HEK293 (cell line): ENCODE data around the gene COG1.

ENCODE experiments used
- CTCF ChIA-PET: fragments of 350-600 bp; formaldehyde crosslinking; extraction: SDS; loops from one replicate; lab custom pipeline; 2021; ENCODE audit warnings: antibody characterized with exemption; lab: Yijun Ruan, JAX
- POLR2A ChIA-PET: fragments of 300-600 bp; formaldehyde crosslinking; extraction: SDS; loops from one replicate; lab custom pipeline; 2020; ENCODE audit warnings: antibody characterized with exemption, inconsistent platforms; lab: Yijun Ruan, JAX
- H3K27ac ChIP-seq: fragments of 200-500 bp; sonication (Bioruptor generic); 2 replicates; pipeline ENCODE4 v1.5.1; 2014; ENCODE audit warnings: low read depth, low read length, control low read depth, inconsistent platforms; ENCODE audit errors: extremely low read depth
- H3K36me3 ChIP-seq, 2 experiments: fragments of 200-500 bp in 1 of 2; sonication (Bioruptor generic) in 1 of 2; 1 replicate in 1 of 2; 2 replicates in 1 of 2; pipeline ENCODE4 v1.5.1; 2014 to 2017; ENCODE audit warnings: inconsistent platforms in 2 of 2, low read length in 2 of 2; ENCODE audit not compliant: control insufficient read depth in 2 of 2, insufficient read depth in 1 of 2
- H3K4me1 ChIP-seq: fragments of 200-500 bp; sonication (Bioruptor generic); 2 replicates; pipeline ENCODE4 v1.5.1; 2014; ENCODE audit warnings: mild to moderate bottlenecking, low read length, inconsistent platforms; ENCODE audit not compliant: control insufficient read depth, insufficient read depth
- H3K4me3 ChIP-seq: 2 replicates; pipeline ENCODE4 v1.5.1; 2011; ENCODE audit warnings: low read depth, mild to moderate bottlenecking, control low read depth, low read length, moderate library complexity
- H3K9me3 ChIP-seq: fragments of 200-500 bp; sonication (Bioruptor generic); 2 replicates; pipeline ENCODE4 v1.5.1; 2014; ENCODE audit warnings: low read depth, low read length, inconsistent platforms; ENCODE audit not compliant: control insufficient read depth, insufficient read depth
- GLIS1 ChIP-seq: fragments of 450-650 bp; formaldehyde crosslinking; IDR thresholded peaks from 2 replicates; pipeline ENCODE4 v1.5.1; 2016; ENCODE audit warnings: missing biosample characterization, missing genetic modification characterization
- GLIS2 ChIP-seq: fragments of 450-650 bp; formaldehyde crosslinking; IDR thresholded peaks from 2 replicates; pipeline ENCODE4 v1.5.1; 2016; ENCODE audit warnings: missing biosample characterization, missing genetic modification characterization
- ZBTB17 ChIP-seq: fragments of 450-650 bp; formaldehyde crosslinking; IDR thresholded peaks from 2 replicates; pipeline ENCODE4 v1.5.1; 2016; ENCODE audit warnings: missing biosample characterization, missing genetic modification characterization
- ZBTB7A ChIP-seq: fragments of 450-650 bp; formaldehyde crosslinking; IDR thresholded peaks from 2 replicates; pipeline ENCODE4 v1.5.1; 2016; ENCODE audit warnings: low read depth, missing biosample characterization, missing genetic modification characterization
- ZBTB8A ChIP-seq: fragments of 450-650 bp; formaldehyde crosslinking; IDR thresholded peaks from 2 replicates; pipeline ENCODE4 v1.5.1; 2016; ENCODE audit warnings: missing biosample characterization, missing genetic modification characterization
- ZIC2 ChIP-seq: fragments of 450-650 bp; formaldehyde crosslinking; IDR thresholded peaks from 2 replicates; pipeline ENCODE4 v1.5.1; 2016; ENCODE audit warnings: missing biosample characterization, missing genetic modification characterization
- ZNF274 ChIP-seq, 2 experiments: fragments of 200-500 bp in 1 of 2; fragments of 450-650 bp in 1 of 2; sonication (Bioruptor generic) in 1 of 2; formaldehyde crosslinking in 1 of 2; IDR thresholded peaks; 2 replicates each; pipeline versions ENCODE4 v1.5.1 to v1.6.1; 2014 to 2016; ENCODE audit warnings: borderline replicate concordance in 1 of 2, inconsistent platforms in 1 of 2, low read length in 1 of 2, missing biosample characterization in 1 of 2, missing genetic modification characterization in 1 of 2
- ZNF341 ChIP-seq: fragments of 450-650 bp; formaldehyde crosslinking; IDR thresholded peaks from 2 replicates; pipeline ENCODE4; 2016; ENCODE audit warnings: low read depth, missing biosample characterization, missing genetic modification characterization
- ZNF423 ChIP-seq: fragments of 450-650 bp; formaldehyde crosslinking; IDR thresholded peaks from 2 replicates; pipeline ENCODE4 v1.5.1; 2016; ENCODE audit warnings: missing biosample characterization, missing genetic modification characterization
- ZNF777 ChIP-seq: fragments of 450-650 bp; formaldehyde crosslinking; IDR thresholded peaks from 2 replicates; pipeline ENCODE4 v1.5.1; 2017; ENCODE audit warnings: missing biosample characterization, missing genetic modification characterization, borderline replicate concordance
- TF ChIP-seq, protein P1 (sequence below): fragments of 450-650 bp; formaldehyde crosslinking; IDR thresholded peaks from 2 replicates; pipeline ENCODE4 v1.5.1; 2016; ENCODE audit warnings: missing biosample characterization, missing genetic modification characterization
- TF ChIP-seq, protein P2 (sequence below): fragments of 450-650 bp; formaldehyde crosslinking; IDR thresholded peaks from 2 replicates; pipeline ENCODE4 v1.5.1; 2016; ENCODE audit warnings: missing biosample characterization, missing genetic modification characterization
- TF ChIP-seq, protein P3 (sequence below): fragments of 450-650 bp; formaldehyde crosslinking; IDR thresholded peaks from 2 replicates; pipeline ENCODE4 v1.5.1; 2017; ENCODE audit warnings: missing biosample characterization, missing genetic modification characterization
- TF ChIP-seq, protein P4 (sequence below): fragments of 450-650 bp; formaldehyde crosslinking; IDR thresholded peaks from 2 replicates; pipeline ENCODE4 v1.5.1; 2016; ENCODE audit warnings: missing biosample characterization, missing genetic modification characterization

COG1 gene

DNA sequence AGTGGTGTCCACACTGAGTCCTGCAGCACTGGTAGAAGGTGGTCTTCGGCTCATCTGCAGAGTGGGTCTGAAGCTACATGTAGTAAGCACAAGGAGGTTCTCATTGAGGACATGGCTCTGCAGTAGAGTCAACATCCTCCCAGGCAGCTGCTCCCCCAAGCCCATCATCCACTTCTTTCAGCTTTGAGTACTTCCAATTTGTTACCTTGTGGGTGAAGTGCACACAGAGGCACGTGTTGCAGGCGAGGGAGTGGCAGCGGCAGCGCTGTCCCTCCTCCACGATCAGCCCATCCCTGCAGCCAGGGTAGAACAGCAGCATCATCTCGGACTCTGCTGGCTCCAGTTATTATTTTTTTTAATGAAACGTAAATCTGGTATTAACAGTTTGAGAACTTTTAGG is 29.8 kb upstream of the COG1 start:
- Histone ChIP-seq H3K4me1 (no peaks in the 10 kb centered on the region), H3K27ac (no peak overlapping the region), H3K36me3 (no peaks in the 10 kb centered on the region), H3K9me3 (no peaks in the 10 kb centered on the region), H3K4me3 (no peak overlapping the region)
- POLR2A ChIA-PET, result interaction anchor here (0.8 kb wide), 1 partner anchor 148 kb away, joined by 4 read pairs; no protein-coding TSS in a partner anchor
- CTCF ChIA-PET, result interaction anchor here (1.0 to 1.2 kb wide), 2 partner anchors 29 to 177 kb away, joined by 3 to 5 read pairs; no protein-coding TSS in a partner anchor
- TF ChIP-seq, protein P1, sequence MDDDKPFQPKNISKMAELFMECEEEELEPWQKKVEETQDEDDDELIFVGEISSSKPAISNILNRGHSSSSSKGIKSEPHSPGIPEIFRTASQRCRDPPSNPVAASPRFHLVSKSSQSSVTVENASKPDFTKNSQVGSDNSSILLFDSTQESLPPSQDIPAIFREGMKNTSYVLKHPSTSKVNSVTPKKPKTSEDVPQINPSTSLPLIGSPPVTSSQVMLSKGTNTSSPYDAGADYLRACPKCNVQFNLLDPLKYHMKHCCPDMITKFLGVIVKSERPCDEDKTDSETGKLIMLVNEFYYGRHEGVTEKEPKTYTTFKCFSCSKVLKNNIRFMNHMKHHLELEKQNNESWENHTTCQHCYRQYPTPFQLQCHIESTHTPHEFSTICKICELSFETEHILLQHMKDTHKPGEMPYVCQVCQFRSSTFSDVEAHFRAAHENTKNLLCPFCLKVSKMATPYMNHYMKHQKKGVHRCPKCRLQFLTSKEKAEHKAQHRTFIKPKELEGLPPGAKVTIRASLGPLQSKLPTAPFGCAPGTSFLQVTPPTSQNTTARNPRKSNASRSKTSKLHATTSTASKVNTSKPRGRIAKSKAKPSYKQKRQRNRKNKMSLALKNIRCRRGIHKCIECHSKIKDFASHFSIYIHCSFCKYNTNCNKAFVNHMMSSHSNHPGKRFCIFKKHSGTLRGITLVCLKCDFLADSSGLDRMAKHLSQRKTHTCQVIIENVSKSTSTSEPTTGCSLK (tag by site-specific recombination), result no peak
- peak; percentile 41; the same call in 1 of the 2 replicates for TF ChIP-seq ZNF341 (tag by site-specific recombination)

DNA sequence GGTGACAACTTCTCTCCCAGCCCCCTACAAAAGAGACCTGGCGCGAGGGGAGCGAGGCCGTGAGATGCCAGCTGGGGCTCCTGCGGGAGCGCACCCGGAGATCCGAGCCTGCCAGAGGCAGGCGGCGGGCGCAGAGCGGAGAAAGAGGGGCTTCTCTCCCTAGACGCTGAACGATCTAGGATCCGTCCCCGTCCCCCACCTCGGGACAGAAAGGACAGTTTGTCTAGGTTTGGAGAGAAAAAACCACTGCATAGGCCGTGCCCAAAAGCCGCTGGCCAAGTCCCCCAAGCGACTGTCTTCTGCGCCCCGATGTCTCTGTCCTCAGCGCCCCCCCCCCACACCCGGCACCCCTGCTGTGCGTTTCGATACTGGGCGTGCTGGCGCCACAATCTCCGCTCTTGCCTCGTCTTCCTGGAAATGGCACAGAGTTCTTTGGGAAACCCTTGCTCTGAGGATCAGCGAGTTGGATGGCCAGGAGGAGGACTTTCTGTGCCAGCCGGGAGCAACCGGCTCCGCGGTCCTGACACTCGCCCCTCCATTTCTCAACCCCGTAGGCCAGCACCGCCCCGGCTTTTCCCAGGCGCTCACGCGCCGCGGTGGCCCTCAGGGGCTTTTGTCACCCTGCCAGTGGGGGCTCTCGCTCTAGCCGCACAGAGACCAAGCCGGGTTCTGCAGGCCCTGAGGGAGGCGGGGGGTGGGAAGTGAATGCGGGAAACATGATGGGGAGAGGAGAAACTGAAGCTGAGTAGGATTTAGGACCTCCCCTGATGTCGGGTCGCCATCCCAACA is 27.0 kb upstream of the COG1 start:
- H3K27ac ChIP-seq, result no peak overlapping the region; the same call in 1 of the 2 replicates
- TF ChIP-seq GLIS1 (tag by site-specific recombination) (peak; percentile 76), ZBTB7A (tag by site-specific recombination) (no peak), ZNF423 (peak; percentile 40; the same call in 1 of the 2 replicates), ZNF274 (IDR thresholded peaks at IDR 0.05; ENCODE audit: low read length) (no peak), ZNF274 (tag by site-specific recombination; IDR thresholded peaks at IDR 0.05; ENCODE audit: borderline replicate concordance) (no peak), ZBTB8A (tag by site-specific recombination) (0 out of 2 replicates have a peak, but pooled peaks have one; percentile 12), GLIS2 (tag by site-specific recombination) (peak; percentile 65), ZNF341 (tag by site-specific recombination) (peak; percentile 42), ZBTB17 (tag by site-specific recombination) (peak; percentile 8; the same call in 1 of the 2 replicates), ZNF777 (0 out of 2 replicates have a peak, but pooled peaks have one; percentile 16), ZIC2 (peak; percentile 47; the same call in 1 of the 2 replicates)
- TF ChIP-seq, protein P2, sequence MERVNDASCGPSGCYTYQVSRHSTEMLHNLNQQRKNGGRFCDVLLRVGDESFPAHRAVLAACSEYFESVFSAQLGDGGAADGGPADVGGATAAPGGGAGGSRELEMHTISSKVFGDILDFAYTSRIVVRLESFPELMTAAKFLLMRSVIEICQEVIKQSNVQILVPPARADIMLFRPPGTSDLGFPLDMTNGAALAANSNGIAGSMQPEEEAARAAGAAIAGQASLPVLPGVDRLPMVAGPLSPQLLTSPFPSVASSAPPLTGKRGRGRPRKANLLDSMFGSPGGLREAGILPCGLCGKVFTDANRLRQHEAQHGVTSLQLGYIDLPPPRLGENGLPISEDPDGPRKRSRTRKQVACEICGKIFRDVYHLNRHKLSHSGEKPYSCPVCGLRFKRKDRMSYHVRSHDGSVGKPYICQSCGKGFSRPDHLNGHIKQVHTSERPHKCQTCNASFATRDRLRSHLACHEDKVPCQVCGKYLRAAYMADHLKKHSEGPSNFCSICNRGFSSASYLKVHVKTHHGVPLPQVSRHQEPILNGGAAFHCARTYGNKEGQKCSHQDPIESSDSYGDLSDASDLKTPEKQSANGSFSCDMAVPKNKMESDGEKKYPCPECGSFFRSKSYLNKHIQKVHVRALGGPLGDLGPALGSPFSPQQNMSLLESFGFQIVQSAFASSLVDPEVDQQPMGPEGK (tag by site-specific recombination), result peak; percentile 54; the same call in 1 of the 2 replicates
- TF ChIP-seq, protein P1 (tag by site-specific recombination), result no peak
- TF ChIP-seq, protein P3, sequence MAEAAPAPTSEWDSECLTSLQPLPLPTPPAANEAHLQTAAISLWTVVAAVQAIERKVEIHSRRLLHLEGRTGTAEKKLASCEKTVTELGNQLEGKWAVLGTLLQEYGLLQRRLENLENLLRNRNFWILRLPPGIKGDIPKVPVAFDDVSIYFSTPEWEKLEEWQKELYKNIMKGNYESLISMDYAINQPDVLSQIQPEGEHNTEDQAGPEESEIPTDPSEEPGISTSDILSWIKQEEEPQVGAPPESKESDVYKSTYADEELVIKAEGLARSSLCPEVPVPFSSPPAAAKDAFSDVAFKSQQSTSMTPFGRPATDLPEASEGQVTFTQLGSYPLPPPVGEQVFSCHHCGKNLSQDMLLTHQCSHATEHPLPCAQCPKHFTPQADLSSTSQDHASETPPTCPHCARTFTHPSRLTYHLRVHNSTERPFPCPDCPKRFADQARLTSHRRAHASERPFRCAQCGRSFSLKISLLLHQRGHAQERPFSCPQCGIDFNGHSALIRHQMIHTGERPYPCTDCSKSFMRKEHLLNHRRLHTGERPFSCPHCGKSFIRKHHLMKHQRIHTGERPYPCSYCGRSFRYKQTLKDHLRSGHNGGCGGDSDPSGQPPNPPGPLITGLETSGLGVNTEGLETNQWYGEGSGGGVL (tag by site-specific recombination), result peak; percentile 79
- TF ChIP-seq, protein P4, sequence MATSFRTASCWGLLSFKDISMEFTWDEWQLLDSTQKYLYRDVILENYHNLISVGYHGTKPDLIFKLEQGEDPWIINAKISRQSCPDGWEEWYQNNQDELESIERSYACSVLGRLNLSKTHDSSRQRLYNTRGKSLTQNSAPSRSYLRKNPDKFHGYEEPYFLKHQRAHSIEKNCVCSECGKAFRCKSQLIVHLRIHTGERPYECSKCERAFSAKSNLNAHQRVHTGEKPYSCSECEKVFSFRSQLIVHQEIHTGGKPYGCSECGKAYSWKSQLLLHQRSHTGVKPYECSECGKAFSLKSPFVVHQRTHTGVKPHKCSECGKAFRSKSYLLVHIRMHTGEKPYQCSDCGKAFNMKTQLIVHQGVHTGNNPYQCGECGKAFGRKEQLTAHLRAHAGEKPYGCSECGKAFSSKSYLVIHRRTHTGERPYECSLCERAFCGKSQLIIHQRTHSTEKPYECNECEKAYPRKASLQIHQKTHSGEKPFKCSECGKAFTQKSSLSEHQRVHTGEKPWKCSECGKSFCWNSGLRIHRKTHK (tag by site-specific recombination), result no peak
- TF ChIP-seq, all 188 proteins: peak for 10
- Histone ChIP-seq H3K4me1 (no peaks in the 10 kb centered on the region), H3K9me3 (no peaks in the 10 kb centered on the region), H3K4me3 (peak overlapping the region; percentile 53), H3K36me3 (no peaks in the 10 kb centered on the region)
- ChIA-PET POLR2A (interaction anchor here (0.9 to 1.9 kb wide), 3 partner anchors 16 to 573 kb away, joined by 5 to 9 read pairs (median 8); partner anchors contain the start of gene COG1), CTCF (interaction anchor here (0.6 to 2.3 kb wide), 5 partner anchors 8 to 1044 kb away, joined by 3 to 8 read pairs (median 3); no protein-coding TSS in a partner anchor)
